ENCODE results near the gene BST1. TPM values are rescaled to one million over a fixed set of nuclear protein-coding genes. Genes with fewer than 3 reads are reported as not detected.

The BST1 gene
- total and polyA plus RNA-seq, 2 donors (not counting 1 experiment from before 2014, with no cell fraction given) = 15.7 to 48.8 TPM

- Histone ChIP-seq H3K27ac (ENCODE audit: insufficient read depth, low read length) (peak overlapping the region; percentile 61), H3K4me3 (replicated peaks in 1 of 4; ENCODE audit: control extremely low read depth in 1 of 4, insufficient read depth in 1 of 4, low read depth in 3 of 4, low read length in 4 of 4) (no peak overlapping the region), H2AFZ (ENCODE audit: low read length) (no peak overlapping the region), H4K20me1 (ENCODE audit: control insufficient read depth, extremely low read depth, insufficient read depth, low read length) (no peaks in the 10 kb centered on the region), H3K9me3 (ENCODE audit: control insufficient read depth, insufficient read depth, low read depth, low read length) (no peaks in the 10 kb centered on the region), H3K4me2 (ENCODE audit: extremely low read depth, insufficient read depth, low read length) (peak overlapping the region; percentile 41), H3K4me1 (ENCODE audit: control insufficient read depth, extremely low read depth, insufficient read depth, low read length) (peaks cover 24% of the 10 kb centered on the region), H3K9ac (ENCODE audit: insufficient read depth, low read length) (no peak overlapping the region), H3K27me3 (ENCODE audit: control insufficient read depth, insufficient read depth, low read length) (no peaks in the 10 kb centered on the region), H3K36me3 (ENCODE audit: control insufficient read depth, insufficient read depth, low read length) (no peaks in the 10 kb centered on the region), H3K79me2 (ENCODE audit: control insufficient read depth, insufficient read depth, low read length) (no peaks in the 10 kb centered on the region)
- peak in 1 of 2 donors; percentile 75 for DNase-seq (ENCODE audit: low read depth in 2 of 2)
- TF ChIP-seq EZH2 (IDR thresholded peaks at IDR 0.05; ENCODE audit: low read length, missing control alignments) (no peak), CTCF (conservative IDR thresholded peaks at IDR 0.05 in 1 of 2, IDR thresholded peaks at IDR 0.05 in 1 of 2; ENCODE audit: low read depth in 1 of 2, low read length in 2 of 2) (no peak)
Observed at GRCh38 chr4:15691346-15692135, 11.3 kb upstream of the BST1 start.

- TF ChIP-seq CTCF (conservative IDR thresholded peaks at IDR 0.05 in 1 of 2, IDR thresholded peaks at IDR 0.05 in 1 of 2; ENCODE audit: low read depth in 1 of 2, low read length in 2 of 2) = no peak
- TF ChIP-seq EZH2 (IDR thresholded peaks at IDR 0.05; ENCODE audit: low read length, missing control alignments) = no peak
- H3K27me3 ChIP-seq (ENCODE audit: control insufficient read depth, insufficient read depth, low read length) = no peaks in the 10 kb centered on the region
- H3K4me1 ChIP-seq (ENCODE audit: control insufficient read depth, extremely low read depth, insufficient read depth, low read length) = peaks cover 24% of the 10 kb centered on the region
- H3K9ac ChIP-seq (ENCODE audit: insufficient read depth, low read length) = no peak overlapping the region
- no peaks in the 10 kb centered on the region for H3K79me2 ChIP-seq (ENCODE audit: control insufficient read depth, insufficient read depth, low read length)
- no peaks in the 10 kb centered on the region for H3K9me3 ChIP-seq (ENCODE audit: control insufficient read depth, insufficient read depth, low read depth, low read length)
- DNase-seq (ENCODE audit: low read depth in 2 of 2) = peak in 1 of 2 donors; percentile 45
- no peaks in the 10 kb centered on the region for H3K36me3 ChIP-seq (ENCODE audit: control insufficient read depth, insufficient read depth, low read length)
- no peak overlapping the region for H3K27ac ChIP-seq (ENCODE audit: insufficient read depth, low read length)
- H4K20me1 ChIP-seq (ENCODE audit: control insufficient read depth, extremely low read depth, insufficient read depth, low read length) = no peaks in the 10 kb centered on the region
- no peak overlapping the region for H3K4me3 ChIP-seq (replicated peaks in 1 of 4; ENCODE audit: control extremely low read depth in 1 of 4, insufficient read depth in 1 of 4, low read depth in 3 of 4, low read length in 4 of 4)
- H2AFZ ChIP-seq (ENCODE audit: low read length) = no peak overlapping the region
- no peak overlapping the region for H3K4me2 ChIP-seq (ENCODE audit: extremely low read depth, insufficient read depth, low read length)
Observed at GRCh38 chr4:15692602-15693001, 10.3 kb upstream of the BST1 start.

- Histone ChIP-seq H3K4me1 (ENCODE audit: control insufficient read depth, extremely low read depth, insufficient read depth, low read length) (peaks cover 24% of the 10 kb centered on the region), H3K27me3 (ENCODE audit: control insufficient read depth, insufficient read depth, low read length) (no peaks in the 10 kb centered on the region), H3K4me3 (replicated peaks in 1 of 4; ENCODE audit: control extremely low read depth in 1 of 4, insufficient read depth in 1 of 4, low read depth in 3 of 4, low read length in 4 of 4) (no peak overlapping the region), H3K36me3 (ENCODE audit: control insufficient read depth, insufficient read depth, low read length) (no peaks in the 10 kb centered on the region), H3K9ac (ENCODE audit: insufficient read depth, low read length) (no peak overlapping the region), H3K4me2 (ENCODE audit: extremely low read depth, insufficient read depth, low read length) (no peak overlapping the region), H2AFZ (ENCODE audit: low read length) (no peak overlapping the region), H3K79me2 (ENCODE audit: control insufficient read depth, insufficient read depth, low read length) (no peaks in the 10 kb centered on the region), H4K20me1 (ENCODE audit: control insufficient read depth, extremely low read depth, insufficient read depth, low read length) (no peaks in the 10 kb centered on the region), H3K27ac (ENCODE audit: insufficient read depth, low read length) (no peak overlapping the region), H3K9me3 (ENCODE audit: control insufficient read depth, insufficient read depth, low read depth, low read length) (no peaks in the 10 kb centered on the region)
- TF ChIP-seq EZH2 (IDR thresholded peaks at IDR 0.05; ENCODE audit: low read length, missing control alignments) (no peak), CTCF (conservative IDR thresholded peaks at IDR 0.05 in 1 of 2, IDR thresholded peaks at IDR 0.05 in 1 of 2; ENCODE audit: low read depth in 1 of 2, low read length in 2 of 2) (no peak)
- DNase-seq (ENCODE audit: low read depth in 2 of 2) = peak in 1 of 2 donors; percentile 65
Observed at GRCh38 chr4:15694431-15694830, 8.4 kb upstream of the BST1 start.
